Mesothelial cell of epicardium (in vitro differentiated cells): ENCODE data around the gene LAMA3. TPM values are rescaled to one million over a fixed set of nuclear protein-coding genes. Genes with fewer than 3 reads are reported as not detected.

ENCODE experiments used
- DNase-seq, 2 experiments: peaks; one replicate each; pipeline ENCODE4 v3.0.0; 2021; ENCODE audit warnings: low spot score in 2 of 2; ENCODE audit not compliant: unreplicated experiment in 2 of 2
- H3K27ac Mint-ChIP-seq: 2 replicates; pipeline ENCODE4 v1.8.0; 2021; ENCODE audit warnings: mixed read lengths
- H3K27me3 Mint-ChIP-seq: 2 replicates; pipeline ENCODE4 v1.8.0; 2021; ENCODE audit warnings: low read depth, mixed read lengths
- H3K36me3 Mint-ChIP-seq: 2 replicates; pipeline ENCODE4 v1.8.0; 2021; ENCODE audit warnings: mixed read lengths
- H3K4me1 Mint-ChIP-seq: 2 replicates; pipeline ENCODE4 v1.8.0; 2021; ENCODE audit warnings: mixed read lengths
- H3K4me3 Mint-ChIP-seq: 2 replicates; pipeline ENCODE4 v1.8.0; 2021; ENCODE audit warnings: mild to moderate bottlenecking, moderate library complexity, mixed read lengths
- H3K9me3 Mint-ChIP-seq: 2 replicates; pipeline ENCODE4 v1.8.0; 2021; ENCODE audit warnings: mixed read lengths
- total RNA-seq: library from RNA; stranded (reverse); gene quantifications from 3 replicates; pipeline ENCODE4 v1.2.1, GENCODE V29; 2021
- TF ChIP-seq, protein P1 (sequence below): fragments of 200-600 bp; sonication (generic); IDR thresholded peaks from one replicate; pipeline ENCODE4 v1.5.0; 2021; ENCODE audit warnings: antibody characterized with exemption; ENCODE audit not compliant: unreplicated experiment

LAMA3 gene
- total RNA-seq, 1 donor from 2014 or later: 6.7 TPM

DNA sequence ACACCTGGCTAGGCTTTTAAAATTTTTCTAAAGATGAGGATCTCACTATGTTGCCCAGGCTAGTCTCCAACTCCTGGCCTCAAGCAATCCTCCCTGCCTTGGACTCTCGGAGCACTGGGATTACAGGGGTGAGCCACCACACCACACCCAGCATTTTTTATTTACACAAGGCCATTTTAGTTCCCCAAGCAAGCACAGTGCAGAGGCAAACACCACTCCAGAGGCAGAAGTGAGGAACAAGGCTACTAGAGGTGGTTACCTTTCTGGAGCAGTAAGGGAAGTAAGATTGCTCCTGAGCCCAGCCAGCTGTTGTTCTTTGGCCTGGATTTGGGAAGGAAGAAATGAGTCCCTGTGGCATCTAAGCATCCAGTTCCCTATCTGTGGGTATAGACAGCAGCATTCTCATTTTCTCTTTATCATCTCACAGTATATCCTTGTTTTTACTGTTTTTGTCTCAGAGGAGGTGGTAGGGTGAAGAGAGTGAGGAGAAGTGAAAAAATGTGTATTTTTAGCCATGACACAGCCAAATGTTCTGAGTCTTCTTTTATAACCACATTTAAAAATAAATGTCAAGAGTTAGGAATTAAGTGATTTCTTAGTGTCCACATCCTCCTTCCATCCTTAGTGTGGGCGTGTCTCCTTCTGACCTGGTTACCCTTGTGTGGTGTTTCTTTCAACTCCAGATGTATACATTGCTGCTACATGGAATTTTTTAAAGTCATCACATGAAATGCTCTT, 314.8 kb downstream of the LAMA3 start:
- TF ChIP-seq, protein P1, sequence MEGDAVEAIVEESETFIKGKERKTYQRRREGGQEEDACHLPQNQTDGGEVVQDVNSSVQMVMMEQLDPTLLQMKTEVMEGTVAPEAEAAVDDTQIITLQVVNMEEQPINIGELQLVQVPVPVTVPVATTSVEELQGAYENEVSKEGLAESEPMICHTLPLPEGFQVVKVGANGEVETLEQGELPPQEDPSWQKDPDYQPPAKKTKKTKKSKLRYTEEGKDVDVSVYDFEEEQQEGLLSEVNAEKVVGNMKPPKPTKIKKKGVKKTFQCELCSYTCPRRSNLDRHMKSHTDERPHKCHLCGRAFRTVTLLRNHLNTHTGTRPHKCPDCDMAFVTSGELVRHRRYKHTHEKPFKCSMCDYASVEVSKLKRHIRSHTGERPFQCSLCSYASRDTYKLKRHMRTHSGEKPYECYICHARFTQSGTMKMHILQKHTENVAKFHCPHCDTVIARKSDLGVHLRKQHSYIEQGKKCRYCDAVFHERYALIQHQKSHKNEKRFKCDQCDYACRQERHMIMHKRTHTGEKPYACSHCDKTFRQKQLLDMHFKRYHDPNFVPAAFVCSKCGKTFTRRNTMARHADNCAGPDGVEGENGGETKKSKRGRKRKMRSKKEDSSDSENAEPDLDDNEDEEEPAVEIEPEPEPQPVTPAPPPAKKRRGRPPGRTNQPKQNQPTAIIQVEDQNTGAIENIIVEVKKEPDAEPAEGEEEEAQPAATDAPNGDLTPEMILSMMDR: no peak
- DNase-seq: no peak
- Mint-ChIP-seq H3K9me3 (peaks cover 4% of the 10 kb centered on the region), H3K4me3 (no peak overlapping the region), H3K27me3 (peaks cover 14% of the 10 kb centered on the region), H3K4me1 (no peaks in the 10 kb centered on the region), H3K27ac (no peak overlapping the region), H3K36me3 (no peaks in the 10 kb centered on the region)

Other genes starting within 250 kb of the LAMA3 start
- 41.7 to 44.2 TPM (median 42.0 TPM) in 3 replicates for gene RIOK3, start 236.2 kb upstream of the LAMA3 start, total RNA-seq
- gene RMC1, start 185.9 kb upstream of the LAMA3 start, total RNA-seq: 18.8 to 20.0 TPM (median 19.4 TPM) in 3 replicates
- gene NPC1, start 102.9 kb upstream of the LAMA3 start, total RNA-seq: 35.5 to 39.9 TPM (median 35.8 TPM) in 3 replicates
- gene ANKRD29, start 26.5 kb upstream of the LAMA3 start, total RNA-seq: 2.3 to 2.9 TPM (median 2.4 TPM) in 3 replicates